Suppressor macrophage treated with lipopolysaccharide for 1 hour (primary cell): ENCODE data around the gene GALNT9.

Source experiments
- DNase-seq, 3 donors: peaks; one replicate each; pipeline ENCODE4 v3.0.0-alpha.2; 2020 to 2022

Gene GALNT9

DNA sequence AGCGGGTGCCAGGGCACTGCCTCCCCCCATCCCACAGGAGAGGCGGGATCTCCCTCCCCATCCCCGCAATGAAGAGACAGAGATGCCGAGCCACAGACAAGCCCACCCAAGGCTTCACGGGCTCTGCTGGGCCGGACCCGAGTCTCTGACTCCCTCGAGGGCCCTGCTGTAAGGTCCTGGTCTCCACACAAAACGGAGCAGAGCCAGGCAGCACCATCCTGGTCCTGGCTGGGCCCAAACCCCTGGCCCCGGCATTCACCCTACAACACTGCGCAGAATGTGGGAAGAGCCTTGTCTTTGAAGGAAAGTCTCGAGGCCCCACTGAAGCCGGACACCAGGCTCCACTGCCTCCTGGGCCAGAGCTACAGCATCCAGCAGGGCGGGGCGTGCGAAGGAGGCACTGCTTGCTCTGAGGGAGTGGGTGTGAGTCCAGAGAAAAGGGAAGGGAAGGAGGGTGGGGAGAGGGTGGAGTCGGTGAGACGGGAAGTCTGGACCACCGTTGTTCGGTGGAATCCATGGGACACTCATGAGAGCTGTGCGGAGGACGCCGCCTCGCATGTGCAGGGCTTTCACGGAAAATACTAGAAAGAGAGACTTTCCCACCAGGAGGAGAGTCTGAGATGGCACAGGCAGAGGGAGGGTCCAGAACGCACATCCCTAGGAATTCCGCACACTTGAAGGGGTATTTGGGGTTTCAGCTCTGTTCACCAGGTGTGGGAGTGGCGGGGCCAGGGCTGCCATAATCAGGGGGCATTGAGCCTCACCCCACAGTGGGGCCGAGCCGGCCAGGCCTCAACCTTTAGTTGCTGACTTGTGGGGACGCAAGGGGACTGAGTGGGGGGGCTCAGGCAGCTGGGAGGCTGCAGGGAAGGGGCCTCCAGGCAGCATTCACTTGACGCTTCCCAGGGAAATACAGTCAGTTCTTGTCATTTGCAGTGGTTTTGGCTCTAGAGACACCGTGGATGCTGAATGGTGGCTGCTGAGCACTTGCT lies 36.8 kb downstream of the GALNT9 start:
- DNase-seq = no peak

DNA sequence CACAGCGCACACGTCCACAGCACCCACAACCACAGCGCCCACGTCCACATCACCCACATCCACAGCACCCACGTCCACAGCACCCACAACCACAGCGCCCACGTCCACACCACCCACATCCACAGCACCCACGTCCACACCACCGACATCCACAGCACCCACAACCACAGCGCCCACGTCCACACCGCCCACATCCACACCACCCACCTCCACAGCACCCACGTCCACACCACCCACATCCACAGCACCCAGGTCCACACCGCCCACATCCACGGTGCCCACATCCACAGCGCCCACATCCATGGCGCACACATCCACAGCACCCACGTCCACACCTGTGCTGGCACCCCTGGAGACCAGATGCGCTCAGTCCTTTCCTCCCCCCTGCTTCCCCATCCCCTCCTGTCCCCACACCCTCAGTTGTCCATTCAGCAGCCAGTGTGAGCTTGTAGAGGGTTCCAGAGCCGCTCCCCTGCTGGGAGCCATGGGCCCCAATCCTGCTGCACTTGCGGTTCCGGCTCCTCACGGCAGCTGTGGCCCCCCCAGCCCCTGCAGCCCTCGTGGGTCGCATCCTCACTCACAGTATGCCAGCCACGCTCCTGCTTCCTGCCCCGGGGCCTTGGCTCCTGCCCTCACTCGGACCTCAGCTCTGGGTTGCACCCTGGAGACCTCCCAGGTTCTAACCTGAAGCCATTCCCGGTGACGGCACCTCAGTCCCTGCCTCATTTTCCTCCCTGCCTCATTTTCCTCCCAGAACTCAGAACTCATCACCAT lies 37.8 kb downstream of the GALNT9 start:
- no peak for DNase-seq

DNA sequence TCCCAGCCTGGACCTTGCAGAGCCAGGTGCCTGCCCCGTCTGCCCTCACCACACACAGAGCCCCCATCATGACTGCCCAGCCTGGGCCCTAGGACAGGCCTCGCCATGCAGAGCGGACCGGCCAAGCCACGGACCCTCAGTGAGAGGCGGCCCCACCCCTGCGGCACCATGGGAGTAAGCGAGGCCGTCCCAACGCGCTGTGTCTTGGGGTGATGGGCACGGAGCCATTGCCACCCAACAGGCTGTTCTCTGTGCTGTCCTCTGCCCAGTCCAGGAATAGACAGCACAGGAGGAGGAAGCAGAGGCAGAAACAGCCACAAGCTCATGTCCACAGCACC lies 39.2 kb downstream of the GALNT9 start:
- DNase-seq = no peak

DNA sequence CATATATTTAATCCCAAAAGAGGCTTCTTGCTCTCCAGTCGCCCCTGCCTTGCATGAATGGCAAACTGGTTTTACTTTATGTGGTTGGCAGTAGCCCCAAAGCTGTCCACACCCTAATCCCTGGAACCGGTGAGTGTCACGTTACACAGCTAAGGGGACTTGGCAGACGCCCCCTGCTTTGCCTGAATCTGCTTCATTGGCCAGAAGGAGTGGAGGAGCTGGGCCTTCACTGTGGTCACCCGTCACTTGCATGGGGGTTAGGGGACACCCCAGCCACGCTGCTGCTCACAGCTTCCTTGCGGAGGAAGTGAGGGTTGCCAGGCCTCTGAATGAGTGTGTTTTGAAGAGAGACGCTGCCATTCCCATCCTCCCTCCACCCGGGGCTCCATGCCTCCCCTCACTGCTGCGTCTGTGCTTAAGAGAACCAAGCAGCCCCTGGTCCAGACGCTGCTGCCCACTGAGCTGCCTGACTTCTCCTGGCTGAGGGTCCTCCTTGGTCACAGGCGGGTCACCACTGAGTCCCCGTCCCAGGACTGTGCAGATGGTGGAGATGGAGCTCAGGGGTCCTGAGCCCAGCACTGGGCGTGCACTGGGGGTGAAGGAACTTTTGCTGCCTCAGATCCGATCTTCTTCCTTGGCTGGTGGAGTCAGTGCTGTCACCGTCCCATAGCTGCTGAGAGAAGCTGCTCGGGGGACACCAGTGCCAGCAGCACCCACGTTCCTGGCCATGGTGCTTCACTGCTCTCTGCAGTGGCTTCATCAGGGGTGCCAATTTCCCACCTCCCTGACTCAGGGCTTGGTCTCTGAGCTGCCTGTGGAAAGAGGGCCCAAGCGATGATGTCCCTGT lies 39.8 kb downstream of the GALNT9 start:
- DNase-seq = no peak

DNA sequence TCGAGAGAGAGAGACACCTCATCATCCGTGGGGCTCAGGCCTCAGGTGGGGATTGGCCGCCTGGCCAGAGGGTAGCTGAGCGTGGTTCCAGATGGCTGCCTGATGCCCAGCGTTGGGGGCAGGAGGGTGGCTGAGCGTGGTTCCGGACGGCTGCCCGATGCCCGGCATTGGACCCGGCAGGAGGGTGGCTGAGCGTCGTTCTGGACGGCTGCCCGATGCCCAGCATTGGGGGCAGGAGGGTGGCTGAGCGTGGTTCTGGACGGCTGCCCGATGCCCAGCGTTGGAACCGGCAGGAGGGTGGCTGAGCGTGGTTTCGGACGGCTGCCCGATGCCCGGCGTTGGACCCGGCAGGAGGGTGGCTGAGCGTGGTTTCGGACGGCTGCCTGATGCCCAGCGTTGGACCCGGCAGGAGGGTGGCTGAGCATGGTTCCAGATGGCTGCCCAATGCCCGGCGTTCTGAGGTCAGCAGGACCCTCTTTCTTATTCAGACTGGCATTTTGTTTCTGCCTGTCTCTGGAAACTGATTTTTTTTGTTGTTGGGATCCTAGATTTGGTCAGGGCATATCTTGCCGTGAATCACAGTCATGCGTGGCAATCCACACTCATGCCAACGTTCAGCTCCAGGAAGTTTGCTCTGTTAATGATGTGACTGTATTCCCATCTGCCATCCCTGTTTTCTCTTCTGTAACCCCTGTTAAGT lies 40.7 kb downstream of the GALNT9 start:
- no peak for DNase-seq

DNA sequence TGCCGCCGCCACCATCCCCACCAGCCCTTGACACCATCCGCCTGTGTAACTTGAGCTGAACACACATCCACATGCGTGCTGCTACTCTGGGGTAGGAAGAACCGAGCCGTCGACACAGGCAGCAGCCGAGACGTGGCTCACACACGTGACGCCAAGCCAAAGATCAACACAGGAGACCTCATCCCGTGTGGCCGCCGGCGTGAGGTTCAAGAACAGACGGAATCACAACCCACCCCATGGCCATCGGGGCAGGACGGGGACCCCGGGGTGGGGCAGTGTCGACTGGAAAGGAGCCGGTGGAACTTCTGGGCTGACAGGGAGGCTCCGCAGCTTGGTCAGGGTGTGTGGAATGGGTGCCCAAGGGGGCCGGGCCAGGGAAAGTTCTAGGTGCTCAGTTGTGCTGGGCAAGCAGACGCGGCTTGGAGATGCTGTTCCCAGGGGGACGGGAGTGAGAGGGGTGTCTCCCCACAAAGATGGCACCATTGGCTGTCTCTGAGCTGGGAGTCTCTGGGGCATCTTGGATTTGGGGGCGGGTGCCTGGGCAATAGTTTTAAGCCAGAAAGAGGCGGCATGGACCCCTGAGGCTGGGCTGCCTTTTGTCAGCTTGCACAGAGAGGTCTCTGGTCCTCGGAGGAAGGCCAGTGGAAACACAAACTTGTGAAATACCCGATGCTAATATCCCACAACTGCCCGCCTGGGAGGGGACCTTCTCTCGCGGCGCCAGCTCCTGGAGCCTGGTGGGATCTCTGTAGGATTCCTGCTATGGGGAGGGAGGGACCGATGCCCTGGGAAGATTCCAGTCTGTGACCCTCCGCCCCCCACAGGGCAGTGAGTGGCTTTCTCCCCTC lies 41.8 kb downstream of the GALNT9 start:
- no peak for DNase-seq

DNA sequence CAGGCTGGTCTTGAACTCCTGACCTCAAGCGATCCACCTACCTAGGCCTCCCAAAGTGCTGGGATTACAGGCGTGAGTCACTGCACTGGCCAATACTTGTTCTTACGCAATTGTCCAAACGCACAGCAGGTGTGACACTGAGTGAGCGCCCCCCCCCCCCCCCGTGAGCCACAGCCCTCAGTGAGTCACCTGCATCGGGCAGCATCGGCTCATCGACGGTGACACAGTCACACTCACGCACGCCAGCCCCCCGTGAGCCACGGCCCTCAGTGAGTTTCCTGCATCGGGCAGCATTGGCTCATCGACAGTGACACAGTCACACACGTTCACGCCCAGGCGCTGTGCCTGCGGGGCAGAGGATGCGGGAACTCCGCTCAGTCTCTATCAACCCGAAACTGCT lies 42.5 kb downstream of the GALNT9 start:
- peak; percentile 11 to 26 (median 15) for DNase-seq

DNA sequence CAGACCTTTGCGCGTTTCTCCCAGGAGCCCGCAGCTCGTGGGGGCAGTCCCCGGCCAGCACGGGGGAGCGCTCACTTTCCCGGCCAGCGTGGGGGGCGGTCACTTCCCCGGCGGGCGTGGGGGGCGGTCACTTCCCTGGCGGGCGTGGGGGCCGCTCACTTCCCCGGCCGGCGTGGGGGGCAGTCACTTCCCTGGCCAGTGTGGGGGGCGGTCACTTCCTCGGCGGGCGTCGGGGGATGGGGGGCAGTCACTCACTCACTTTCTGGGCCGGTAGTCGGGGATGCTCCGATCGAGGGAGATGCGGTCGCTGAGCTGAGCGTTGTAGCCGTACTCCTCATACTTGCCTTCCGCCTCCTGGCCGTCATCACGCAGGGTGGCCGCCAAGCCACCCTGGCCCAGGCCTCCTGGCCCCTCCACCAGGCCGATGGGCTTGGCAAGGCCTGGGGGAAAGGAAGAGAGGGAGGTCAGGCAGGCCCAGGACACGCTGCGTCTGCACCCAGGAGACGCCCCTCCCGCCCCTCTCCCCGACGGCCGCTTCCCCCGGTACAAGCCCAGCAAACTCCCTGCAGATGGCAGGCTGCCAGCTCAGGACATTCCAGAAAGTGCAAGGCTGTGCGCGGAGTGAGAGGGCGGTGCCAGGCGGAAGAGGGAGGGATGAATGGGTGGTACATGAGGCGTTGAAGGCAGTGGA lies 43.3 kb downstream of the GALNT9 start:
- DNase-seq = peak; percentile 53 to 67 (median 56)

DNA sequence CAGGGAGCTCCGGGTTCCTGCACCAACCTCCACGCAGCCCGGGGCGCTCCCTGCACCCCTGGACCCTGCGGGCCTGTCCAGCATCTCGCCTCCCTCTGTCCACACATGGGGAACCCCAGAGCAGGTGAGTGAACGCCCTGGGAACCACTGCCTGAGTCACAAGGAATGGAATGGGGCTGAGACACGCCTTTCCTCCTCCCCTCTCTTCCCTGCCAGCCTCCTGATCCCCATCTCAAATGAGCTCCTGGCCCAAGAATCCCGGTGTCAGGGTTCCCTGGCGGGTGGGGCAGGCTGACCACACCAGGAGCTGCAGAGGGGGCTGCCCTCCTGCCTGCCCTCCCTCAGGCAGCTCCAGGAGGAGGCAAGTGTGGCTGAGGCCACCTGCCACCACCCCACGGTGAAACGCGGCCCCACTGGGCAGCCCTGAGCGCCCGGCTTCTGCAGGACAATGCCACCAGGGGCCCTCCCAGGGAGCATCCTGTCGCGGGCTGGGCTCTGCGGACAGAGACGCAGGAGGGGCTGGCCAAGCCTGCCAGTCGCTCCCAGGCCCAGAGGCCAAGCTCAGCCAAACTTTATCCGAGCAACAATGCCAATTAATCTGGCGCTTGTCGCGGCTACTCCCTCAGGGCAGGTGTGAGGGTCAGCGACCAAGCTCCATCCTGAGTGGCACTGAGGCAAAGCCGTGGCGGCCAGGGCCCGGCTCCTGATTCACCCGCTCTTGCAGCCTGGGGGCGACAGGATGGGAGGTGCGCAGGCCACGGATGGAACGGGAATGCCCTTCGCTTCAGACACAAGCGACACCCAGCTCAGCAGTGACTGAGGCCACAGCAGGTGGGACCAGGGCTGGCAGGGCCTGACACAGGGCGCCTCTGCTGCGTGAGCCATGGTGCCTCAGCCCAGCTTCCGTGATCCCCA lies 44.3 kb downstream of the GALNT9 start:
- DNase-seq = no peak

DNA sequence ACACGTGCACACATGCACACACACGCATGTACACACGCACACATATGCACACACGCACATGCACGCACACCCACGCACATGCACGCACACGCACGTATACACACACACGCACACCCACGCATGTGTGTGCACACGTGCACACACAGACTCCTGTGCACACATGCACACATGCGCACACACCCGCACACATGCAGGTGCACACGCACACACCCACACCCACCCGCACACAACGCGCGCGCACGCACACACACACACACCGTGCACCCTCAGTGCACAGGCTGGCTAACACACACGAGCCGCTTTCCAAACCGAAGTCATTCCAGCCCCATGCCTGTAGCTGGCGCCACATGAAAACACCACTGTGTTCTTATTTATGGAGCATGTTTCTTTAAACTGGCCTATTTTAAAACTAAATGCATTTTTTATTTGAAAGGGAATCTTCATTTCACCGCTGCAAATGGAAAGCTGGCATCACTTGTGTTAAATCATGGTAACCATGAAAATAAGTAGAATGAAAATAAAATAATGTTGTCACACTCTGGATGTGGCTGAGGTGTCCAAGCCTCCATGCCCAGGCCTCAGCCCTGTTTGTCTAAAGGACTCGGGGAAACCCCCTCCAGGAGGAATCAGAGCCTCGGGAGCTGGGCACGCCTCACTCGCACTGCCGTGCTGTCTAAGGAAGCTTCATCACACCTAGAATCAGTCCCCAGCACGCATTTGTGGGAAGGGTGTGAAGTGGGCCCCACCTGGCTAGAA lies 45.1 kb downstream of the GALNT9 start:
- peak in 2 of 3 donors; percentile 11 to 20 for DNase-seq

DNA sequence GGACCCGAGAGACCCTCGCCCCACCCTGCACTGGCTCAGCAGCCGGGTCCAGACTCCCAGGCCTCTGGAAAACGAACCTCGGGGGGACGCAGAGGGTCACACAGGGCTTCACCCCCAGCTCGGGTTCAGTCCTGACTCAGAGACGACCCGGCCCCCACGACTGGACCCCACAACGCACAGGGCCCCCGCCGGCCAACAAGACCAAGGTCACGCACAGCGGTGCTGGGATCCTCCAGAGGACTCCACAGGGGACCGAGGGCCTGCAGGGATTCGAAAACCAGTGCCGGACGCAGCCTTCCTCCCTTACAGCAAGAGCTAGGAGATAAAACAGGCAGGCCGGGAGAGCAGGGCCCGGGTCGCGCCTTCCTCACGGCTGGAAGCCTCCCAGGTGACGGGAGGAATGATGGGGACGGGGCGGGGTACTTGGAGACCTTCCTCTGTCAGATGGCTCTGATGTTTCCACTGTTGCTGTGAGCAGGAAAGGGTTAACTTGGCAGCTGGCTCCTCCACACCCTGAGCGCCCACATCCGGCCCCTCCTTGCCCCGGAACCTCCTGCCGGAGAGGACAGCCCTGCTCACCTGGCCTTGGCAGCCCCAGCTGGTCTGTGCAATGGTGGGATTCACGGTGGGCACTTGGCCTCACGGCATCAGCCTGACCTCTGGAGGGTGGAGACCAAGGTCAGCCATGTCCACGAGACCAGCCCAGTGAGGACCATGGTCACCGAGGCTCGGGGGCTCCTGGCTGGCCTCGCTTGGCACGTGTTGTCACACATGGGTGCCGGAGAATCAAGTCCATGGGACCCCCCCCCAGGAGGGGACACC lies 46.2 kb downstream of the GALNT9 start:
- DNase-seq = no peak

DNA sequence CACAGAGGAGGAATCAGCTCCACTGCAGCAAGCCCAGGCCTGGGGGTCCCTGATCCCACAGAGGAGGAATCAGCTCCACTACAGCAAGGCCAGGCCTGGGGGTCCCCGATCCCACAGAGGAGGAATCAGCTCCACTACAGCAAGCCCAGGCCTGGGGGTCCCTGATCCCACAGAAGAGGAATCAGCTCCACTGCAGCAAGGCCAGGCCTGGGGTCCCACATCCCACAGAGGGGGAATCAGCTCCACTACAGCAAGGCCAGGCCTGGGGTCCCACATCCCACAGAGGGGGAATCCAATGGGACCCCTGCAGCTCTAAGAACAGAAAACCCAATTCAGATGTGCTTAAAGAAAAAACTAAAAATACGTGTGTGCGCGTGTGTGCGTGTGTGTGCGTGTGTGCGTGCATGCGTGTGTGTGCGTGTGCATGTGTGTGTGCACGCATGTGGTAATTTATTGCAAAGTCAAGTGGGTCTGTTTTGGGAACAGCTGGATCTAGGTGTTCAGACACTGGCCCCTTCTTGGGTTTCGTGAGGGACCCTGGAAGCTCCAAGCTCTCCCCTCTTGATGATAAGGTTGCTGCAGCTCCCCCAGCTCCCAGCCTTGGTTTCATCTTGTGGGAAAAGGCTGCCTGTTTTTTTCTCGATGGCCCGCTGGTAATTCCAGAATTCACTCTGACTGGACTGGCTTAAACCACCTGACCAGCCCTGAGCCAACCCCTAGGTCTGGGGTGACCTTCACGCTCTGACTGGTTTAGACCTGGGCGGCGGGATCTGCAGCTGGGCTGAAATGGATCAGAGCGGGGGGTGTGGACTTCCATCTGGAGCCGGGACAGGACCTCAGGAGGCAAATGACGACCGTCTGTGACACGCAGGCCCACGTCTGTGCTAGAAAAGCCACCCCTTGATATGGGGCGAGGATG lies 47.1 kb downstream of the GALNT9 start:
- DNase-seq = no peak

DNA sequence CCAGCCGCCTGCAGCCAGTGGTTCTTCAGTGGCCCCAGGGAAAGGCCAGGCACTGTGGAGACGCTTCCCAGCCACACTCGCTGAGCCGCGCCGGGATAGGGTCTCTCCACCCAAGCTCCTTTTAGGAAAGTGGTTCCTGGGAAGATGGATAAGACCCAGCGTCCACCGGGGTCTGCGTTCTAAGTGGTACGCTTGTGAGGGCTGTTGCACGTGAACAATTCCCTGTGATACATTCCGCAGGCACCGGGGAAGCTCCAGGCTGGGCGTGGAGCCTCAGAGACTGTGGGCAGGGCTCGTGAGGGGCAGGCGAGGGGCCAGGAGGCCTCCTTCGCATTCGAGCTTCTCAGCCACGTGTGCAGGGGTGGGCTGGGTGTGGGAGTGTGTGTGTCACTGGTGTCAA lies 48.4 kb downstream of the GALNT9 start:
- DNase-seq = no peak

DNA sequence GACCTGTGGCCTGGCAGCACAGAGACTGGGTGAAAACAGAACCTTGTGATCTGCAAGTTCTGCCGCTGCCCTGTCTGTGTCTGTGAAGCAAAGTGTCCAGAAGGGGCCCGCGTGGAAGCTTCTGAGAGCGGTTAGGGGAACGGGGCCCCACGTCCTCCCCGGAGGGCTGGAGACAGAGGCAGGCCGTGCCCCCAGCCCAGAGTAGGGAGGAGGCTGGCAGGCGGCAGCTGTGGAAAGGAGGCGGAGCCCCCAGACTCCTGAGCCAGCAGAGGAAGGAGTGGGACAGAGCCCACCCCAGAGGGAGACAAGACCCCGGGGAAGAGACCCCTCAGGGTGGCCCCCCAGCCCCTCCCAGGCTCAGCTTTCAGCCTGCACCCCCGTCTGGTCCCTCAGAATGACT lies 49.0 kb downstream of the GALNT9 start:
- DNase-seq = no peak

DNA sequence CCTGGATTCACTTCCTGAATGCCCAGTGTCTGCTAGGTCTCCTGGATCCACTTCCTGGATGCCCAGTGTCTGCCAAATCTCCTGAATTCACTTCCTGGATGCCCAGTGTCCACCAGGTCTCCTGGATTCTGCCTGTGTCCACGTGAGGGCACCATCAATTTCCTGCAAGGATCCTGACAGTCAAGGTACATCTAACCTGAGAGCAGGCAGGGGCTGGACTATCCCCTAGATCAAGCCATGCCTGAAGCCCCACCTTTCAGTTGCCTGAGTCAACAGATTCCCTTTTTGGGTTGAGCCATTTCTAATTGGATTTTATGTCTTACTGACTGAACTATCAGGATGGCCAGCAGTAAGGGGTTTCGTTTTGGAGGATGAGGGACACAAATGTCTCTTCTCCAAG lies 49.5 kb downstream of the GALNT9 start:
- DNase-seq = no peak

DNA sequence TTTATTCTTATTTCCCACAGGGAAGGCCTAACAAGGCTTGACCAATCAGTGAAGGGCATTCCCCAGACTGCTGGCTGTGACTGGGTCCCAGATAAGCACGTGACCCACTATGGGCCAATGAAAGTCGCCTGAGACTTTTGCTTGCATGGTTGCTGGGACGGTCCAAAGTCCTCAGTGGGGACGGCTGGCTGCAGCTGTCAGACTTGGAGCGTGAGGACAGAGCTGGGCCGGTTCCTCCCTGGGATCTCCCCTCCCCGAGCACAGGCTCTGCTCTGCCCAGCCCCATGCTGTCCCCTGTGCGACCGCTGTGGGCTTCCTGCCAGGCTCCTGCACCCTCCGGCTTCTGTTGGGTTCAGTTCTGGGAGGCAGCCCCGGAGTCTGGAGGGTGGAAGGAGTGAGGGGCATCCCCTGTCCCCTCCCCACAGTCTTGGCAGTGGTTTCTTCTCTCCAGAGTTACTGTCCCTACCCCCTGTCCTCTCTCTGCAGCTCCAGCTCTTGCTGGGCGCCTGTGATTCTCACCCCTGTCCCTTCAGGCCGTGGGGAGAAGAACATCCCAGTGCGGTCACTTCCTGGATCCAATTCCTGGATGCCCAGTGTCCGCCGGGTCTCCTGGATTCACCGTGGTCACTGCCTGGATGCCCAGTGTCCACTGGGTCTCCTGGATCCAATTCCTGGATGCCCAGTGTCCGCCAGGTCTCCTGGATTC lies 50.1 kb downstream of the GALNT9 start:
- no peak for DNase-seq
